ENCODE results near the gene HPSE2. TPM values are rescaled to one million over a fixed set of nuclear protein-coding genes. Genes with fewer than 3 reads are reported as not detected.

HPSE2 gene
- total RNA-seq, 6 experiments from 2014 or later: 0.05 to 0.09 TPM; not detected in 4

DNA sequence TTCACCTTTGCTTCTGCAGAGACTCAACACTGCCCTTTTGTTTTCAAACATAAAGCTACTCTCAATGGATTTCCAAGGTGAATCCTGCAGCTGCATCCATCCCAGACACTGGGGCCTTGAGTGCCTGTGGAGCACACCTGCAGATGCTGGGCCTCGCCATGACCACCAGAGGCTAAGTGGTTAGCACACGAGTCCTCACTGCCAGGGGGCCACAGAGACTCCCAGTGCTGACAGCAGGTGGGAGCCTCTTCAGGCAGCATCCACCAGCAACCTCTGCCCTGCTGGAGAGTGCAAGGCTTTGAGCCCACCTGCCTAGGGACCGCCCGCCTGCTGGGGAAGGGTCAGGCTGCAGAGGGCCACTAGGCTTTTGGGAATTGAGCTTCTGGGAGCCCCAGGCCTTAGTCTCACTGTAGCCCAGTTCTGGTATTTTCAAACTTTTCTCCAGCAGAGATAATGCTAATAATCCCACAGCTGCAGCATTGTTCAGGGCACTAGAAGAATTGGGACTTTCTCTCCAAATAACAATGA, 779.5 kb downstream of the HPSE2 start:
- Mint-ChIP-seq H3K27ac (no peak overlapping the region), H3K9me3 (no peaks in the 10 kb centered on the region), H3K27me3 (ENCODE audit: insufficient read depth) (peaks cover 2% of the 10 kb centered on the region; the same call in 1 of the 2 replicates), H3K4me3 (no peak overlapping the region), H3K4me1 (ENCODE audit: low read depth) (peaks cover 20% of the 10 kb centered on the region), H3K36me3 (ENCODE audit: low read depth) (no peaks in the 10 kb centered on the region)
- TF ChIP-seq, protein P1, sequence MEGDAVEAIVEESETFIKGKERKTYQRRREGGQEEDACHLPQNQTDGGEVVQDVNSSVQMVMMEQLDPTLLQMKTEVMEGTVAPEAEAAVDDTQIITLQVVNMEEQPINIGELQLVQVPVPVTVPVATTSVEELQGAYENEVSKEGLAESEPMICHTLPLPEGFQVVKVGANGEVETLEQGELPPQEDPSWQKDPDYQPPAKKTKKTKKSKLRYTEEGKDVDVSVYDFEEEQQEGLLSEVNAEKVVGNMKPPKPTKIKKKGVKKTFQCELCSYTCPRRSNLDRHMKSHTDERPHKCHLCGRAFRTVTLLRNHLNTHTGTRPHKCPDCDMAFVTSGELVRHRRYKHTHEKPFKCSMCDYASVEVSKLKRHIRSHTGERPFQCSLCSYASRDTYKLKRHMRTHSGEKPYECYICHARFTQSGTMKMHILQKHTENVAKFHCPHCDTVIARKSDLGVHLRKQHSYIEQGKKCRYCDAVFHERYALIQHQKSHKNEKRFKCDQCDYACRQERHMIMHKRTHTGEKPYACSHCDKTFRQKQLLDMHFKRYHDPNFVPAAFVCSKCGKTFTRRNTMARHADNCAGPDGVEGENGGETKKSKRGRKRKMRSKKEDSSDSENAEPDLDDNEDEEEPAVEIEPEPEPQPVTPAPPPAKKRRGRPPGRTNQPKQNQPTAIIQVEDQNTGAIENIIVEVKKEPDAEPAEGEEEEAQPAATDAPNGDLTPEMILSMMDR (IDR thresholded peaks at IDR 0.05): no peak
- DNase-seq: no peak

- Mint-ChIP-seq H3K27me3 (ENCODE audit: insufficient read depth) (peaks cover 2% of the 10 kb centered on the region; the same call in 1 of the 2 replicates), H3K4me1 (ENCODE audit: low read depth) (peaks cover 9% of the 10 kb centered on the region), H3K36me3 (ENCODE audit: low read depth) (no peaks in the 10 kb centered on the region), H3K27ac (no peak overlapping the region), H3K9me3 (no peaks in the 10 kb centered on the region), H3K4me3 (no peak overlapping the region)
- no peak for DNase-seq
- TF ChIP-seq, protein P1 (IDR thresholded peaks at IDR 0.05): no peak
Measured at GRCh38 chr10:98453729-98454128, 781.9 kb downstream of the HPSE2 start.

- Mint-ChIP-seq H3K4me3 (no peak overlapping the region), H3K36me3 (ENCODE audit: low read depth) (no peaks in the 10 kb centered on the region), H3K4me1 (ENCODE audit: low read depth) (peaks cover 24% of the 10 kb centered on the region), H3K27me3 (ENCODE audit: insufficient read depth) (peaks cover 2% of the 10 kb centered on the region), H3K9me3 (no peaks in the 10 kb centered on the region), H3K27ac (no peak overlapping the region)
- TF ChIP-seq, protein P1 (IDR thresholded peaks at IDR 0.05): no peak
- DNase-seq: no peak
Measured at GRCh38 chr10:98450618-98451017, 785.0 kb downstream of the HPSE2 start.

DNA sequence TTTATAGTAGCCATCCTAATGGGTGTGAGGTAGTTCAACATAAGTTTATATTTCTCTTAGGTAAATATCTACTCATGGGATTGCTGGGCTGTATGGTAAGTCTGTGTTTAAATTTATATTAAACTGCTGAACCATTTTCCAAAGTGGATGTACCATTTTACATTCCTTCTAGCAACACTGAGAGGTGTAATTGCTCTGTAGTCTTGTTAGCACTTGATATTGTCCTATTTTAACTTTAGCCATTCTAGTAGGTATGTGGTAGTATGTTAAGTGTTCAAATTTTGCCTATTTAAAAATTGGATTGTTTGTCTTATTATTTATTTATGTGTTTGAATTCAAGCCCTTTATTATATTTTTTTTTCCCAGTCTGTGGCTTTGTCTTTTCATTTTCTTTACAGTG, 786.4 kb downstream of the HPSE2 start:
- Mint-ChIP-seq H3K36me3 (ENCODE audit: low read depth) (peaks cover 9% of the 10 kb centered on the region), H3K27ac (no peak overlapping the region), H3K27me3 (ENCODE audit: insufficient read depth) (peaks cover 2% of the 10 kb centered on the region), H3K9me3 (no peaks in the 10 kb centered on the region), H3K4me1 (ENCODE audit: low read depth) (peaks cover 37% of the 10 kb centered on the region), H3K4me3 (no peak overlapping the region)
- no peak for DNase-seq
- TF ChIP-seq, protein P1 (IDR thresholded peaks at IDR 0.05): no peak

- Mint-ChIP-seq H3K27me3 (ENCODE audit: insufficient read depth) (no peaks in the 10 kb centered on the region; the same call in none of the 2 replicates), H3K4me1 (ENCODE audit: low read depth) (peaks cover 49% of the 10 kb centered on the region), H3K36me3 (ENCODE audit: low read depth) (peaks cover 22% of the 10 kb centered on the region)
Measured at GRCh38 chr10:98446661-98447221, 788.9 kb downstream of the HPSE2 start, which contains the start of gene HPS1. TSS of gene HPS1 (minus strand) at chr10:98446935. CDS start at chr10:98443240, 3,695 bp downstream.

More at GRCh38 chr10:98446661-98447221, 788.9 kb downstream of the HPSE2 start, which contains the start of gene HPS1:
- DNase-seq: peak; percentile 21
- peak within 1 kb of the TSS; percentile 88 for H3K27ac Mint-ChIP-seq
- TF ChIP-seq, protein P1 (IDR thresholded peaks at IDR 0.05): peak; percentile 46
- peak within 1 kb of the TSS; percentile 95 for H3K4me3 Mint-ChIP-seq
- no peaks in the 10 kb centered on the region for H3K9me3 Mint-ChIP-seq
